Stimulated activated CD4-positive, alpha-beta T cell treated with anti-CD3 and anti-CD28 coated beads, Interleukin-15, amount 100 ng/mL, for 48 hours (primary cell): Measurements from ENCODE around the gene MMS19.
A peak's percentile ranks its signal among the peaks of the same experiment; 100 is the strongest.

Experiments used
- DNase-seq, 2 donors: peaks; one replicate each; pipeline ENCODE4 v3.0.0-alpha.2; 2020; ENCODE audit warnings: low read depth in 2 of 2

Gene MMS19

GRCh38 chr10:97463363-97464132 lies 34.7 kb downstream of the MMS19 start:
- DNase-seq, result no peak

GRCh38 chr10:97462309-97462708 lies 35.9 kb downstream of the MMS19 start:
- DNase-seq, result no peak

GRCh38 chr10:97459933-97460332 lies 38.3 kb downstream of the MMS19 start:
- no peak for DNase-seq

- DNase-seq, result no peak
These were observed 39.1 kb downstream of the MMS19 start for GRCh38 chr10:97459111-97459510.

GRCh38 chr10:97456686-97457065 lies 41.5 kb downstream of the MMS19 start:
- no peak for DNase-seq

- no peak for DNase-seq
These were observed 42.1 kb downstream of the MMS19 start for GRCh38 chr10:97456034-97456685.

GRCh38 chr10:97454330-97455036 lies 43.7 kb downstream of the MMS19 start:
- no peak for DNase-seq

GRCh38 chr10:97452352-97452751 lies 45.9 kb downstream of the MMS19 start:
- no peak for DNase-seq

GRCh38 chr10:97451605-97452004 lies 46.6 kb downstream of the MMS19 start:
- DNase-seq, result no peak

GRCh38 chr10:97450828-97451227 lies 47.4 kb downstream of the MMS19 start:
- no peak for DNase-seq

GRCh38 chr10:97445722-97446639 lies 52.2 kb downstream of the MMS19 start, which contains the start of the genes EXOSC1 and ZDHHC16:
EXOSC1 (minus strand) TSS chr10:97446006; CDS start chr10:97445985, 21 bp downstream.
ZDHHC16 (plus strand) TSS chr10:97446175; CDS start chr10:97451676, 5,501 bp downstream.
- peak; percentile 88 to 93 for DNase-seq

GRCh38 chr10:97445357-97445721 lies 52.9 kb downstream of the MMS19 start:
- DNase-seq, result no peak

GRCh38 chr10:97444212-97444611 lies 54.0 kb downstream of the MMS19 start:
- no peak for DNase-seq

- DNase-seq, result no peak
These were observed 55.9 kb downstream of the MMS19 start for GRCh38 chr10:97442277-97442676.

- no peak for DNase-seq
These were observed 63.0 kb downstream of the MMS19 start for GRCh38 chr10:97435211-97435610.

- DNase-seq, result no peak
These were observed 63.7 kb downstream of the MMS19 start for GRCh38 chr10:97434557-97434956.

- no peak for DNase-seq
These were observed 64.2 kb downstream of the MMS19 start for GRCh38 chr10:97434055-97434454.

- no peak for DNase-seq
These were observed 69.6 kb downstream of the MMS19 start for GRCh38 chr10:97428572-97428981.

GRCh38 chr10:97427571-97428179 lies 70.5 kb downstream of the MMS19 start:
- no peak for DNase-seq

GRCh38 chr10:97426776-97427570 lies 71.2 kb downstream of the MMS19 start:
- no peak for DNase-seq
